Right lobe of liver (tissue), 4 donors: ENCODE measurements around the gene FAM204A.

Experiments
- CTCF ChIP-seq, 4 donors: fragments of 200-600 bp in 3 of 4; fragments of 450-650 bp in 1 of 4; IDR thresholded peaks; one replicate each; pipeline versions ENCODE4 v1.5.1 to v1.8.0; 2016 to 2022; ENCODE audit warnings: antibody characterized with exemption in 4 of 4, mild to moderate bottlenecking in 2 of 4
- POLR2A ChIP-seq: fragments of 450-650 bp; IDR thresholded peaks from one replicate; pipeline ENCODE4 v1.6.1; 2017; ENCODE audit warnings: antibody characterized with exemption, mild to moderate bottlenecking
- donor health status: DM: no; HTN: no; CAD: no.
- donor health status: DM: no; HTN: no; CAD: no.
- donor health status: DM: no; HTN: yes; CAD: no.

DNA sequence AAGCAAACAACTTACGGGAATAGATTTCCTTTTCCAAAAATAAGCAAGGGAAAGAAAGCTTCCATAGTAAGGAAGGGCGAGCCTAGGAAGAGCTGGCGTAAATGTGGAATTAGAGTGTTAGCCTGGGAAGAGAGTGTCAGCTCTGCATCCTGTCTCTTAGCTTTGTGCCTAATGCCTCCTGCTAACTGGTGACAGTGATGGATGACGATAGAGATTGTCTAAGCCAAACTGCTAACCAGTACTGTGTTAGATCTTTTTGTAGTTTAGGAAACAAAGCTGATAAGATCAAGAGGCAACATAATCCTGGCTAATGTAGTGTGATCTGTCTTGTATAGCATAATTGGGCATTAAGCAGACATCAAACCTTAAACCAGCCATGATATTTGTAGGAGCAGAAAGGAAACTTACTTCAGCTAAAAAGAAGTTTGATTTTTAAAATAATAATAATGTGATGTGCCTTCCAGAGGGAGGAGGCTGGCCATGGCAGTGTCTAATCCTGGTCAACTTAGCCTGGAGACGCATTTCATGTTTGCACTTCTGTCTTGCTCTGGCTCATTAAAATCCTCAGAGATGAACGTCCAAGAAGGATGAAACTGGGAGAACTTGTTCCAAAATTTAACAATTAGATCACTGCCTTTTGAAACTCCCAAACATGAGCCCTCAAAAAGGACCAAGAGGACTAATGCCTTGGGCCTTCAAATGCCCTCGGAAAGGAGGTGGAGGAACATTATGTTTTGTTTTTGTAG is 85.1 kb downstream of the FAM204A start:
- TF ChIP-seq CTCF (IDR thresholded peaks at IDR 0.05) (no peak), POLR2A (no peak)
